HFF-Myc (cell line): ENCODE results near the gene CHD1.
A peak's percentile ranks its signal among the peaks of the same experiment; 100 is the strongest.

Experiments
- DNase-seq: peaks from one replicate; pipeline ENCODE4 v3.0.0-alpha.2; 2011; ENCODE audit warnings: low read depth; ENCODE audit errors: extremely low read depth
- H3K4me3 ChIP-seq: replicated peaks from 2 replicates; pipeline ENCODE4 v1.5.1; 2011; ENCODE audit warnings: low read depth, mild to moderate bottlenecking, control low read depth, low read length
- TF ChIP-seq, protein P1 (sequence below): IDR thresholded peaks from 2 replicates; pipeline ENCODE4 v1.5.1; 2012; ENCODE audit warnings: mild to moderate bottlenecking, low read depth, low read length, control low read depth; ENCODE audit errors: missing control alignments

The CHD1 gene

DNA sequence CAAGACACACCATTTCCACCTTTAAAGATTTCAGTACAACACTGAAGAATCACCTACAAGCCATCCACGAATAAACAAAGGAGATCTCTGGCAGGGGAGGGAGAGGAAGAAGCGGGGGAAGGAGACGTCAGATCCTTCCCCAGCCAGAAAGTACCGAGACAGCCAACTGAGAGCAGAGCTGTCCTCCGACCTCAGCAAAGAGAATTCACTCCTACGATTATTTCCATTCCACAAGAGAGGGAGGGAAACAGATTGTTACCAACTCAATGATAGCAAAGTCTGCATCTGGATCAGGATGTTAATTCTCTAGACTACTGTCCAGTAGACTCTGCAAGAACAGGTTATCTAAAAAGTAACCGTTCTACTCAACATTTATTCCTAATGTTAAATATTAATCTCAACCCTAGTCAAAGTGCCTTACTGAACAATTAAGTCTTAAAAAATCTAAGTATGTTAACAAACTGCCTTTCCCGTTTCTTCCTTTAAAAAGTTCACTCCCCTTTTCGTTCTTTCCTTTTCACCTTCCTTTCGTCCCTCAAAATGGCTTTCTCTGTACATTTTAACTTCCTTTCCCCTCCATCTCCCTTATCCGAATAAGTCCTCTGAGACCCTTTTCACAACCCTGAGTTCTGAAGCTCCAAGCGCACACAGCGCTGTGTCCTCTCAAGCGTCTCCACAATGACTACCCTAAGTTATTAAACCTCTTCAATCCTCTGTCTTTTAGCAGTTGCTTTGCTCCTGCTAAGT is 1.4 kb downstream of the CHD1 start:
- peak overlapping the region; percentile 67 for H3K4me3 ChIP-seq
- DNase-seq, result no peak
- TF ChIP-seq, protein P1, sequence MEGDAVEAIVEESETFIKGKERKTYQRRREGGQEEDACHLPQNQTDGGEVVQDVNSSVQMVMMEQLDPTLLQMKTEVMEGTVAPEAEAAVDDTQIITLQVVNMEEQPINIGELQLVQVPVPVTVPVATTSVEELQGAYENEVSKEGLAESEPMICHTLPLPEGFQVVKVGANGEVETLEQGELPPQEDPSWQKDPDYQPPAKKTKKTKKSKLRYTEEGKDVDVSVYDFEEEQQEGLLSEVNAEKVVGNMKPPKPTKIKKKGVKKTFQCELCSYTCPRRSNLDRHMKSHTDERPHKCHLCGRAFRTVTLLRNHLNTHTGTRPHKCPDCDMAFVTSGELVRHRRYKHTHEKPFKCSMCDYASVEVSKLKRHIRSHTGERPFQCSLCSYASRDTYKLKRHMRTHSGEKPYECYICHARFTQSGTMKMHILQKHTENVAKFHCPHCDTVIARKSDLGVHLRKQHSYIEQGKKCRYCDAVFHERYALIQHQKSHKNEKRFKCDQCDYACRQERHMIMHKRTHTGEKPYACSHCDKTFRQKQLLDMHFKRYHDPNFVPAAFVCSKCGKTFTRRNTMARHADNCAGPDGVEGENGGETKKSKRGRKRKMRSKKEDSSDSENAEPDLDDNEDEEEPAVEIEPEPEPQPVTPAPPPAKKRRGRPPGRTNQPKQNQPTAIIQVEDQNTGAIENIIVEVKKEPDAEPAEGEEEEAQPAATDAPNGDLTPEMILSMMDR, result no peak

DNA sequence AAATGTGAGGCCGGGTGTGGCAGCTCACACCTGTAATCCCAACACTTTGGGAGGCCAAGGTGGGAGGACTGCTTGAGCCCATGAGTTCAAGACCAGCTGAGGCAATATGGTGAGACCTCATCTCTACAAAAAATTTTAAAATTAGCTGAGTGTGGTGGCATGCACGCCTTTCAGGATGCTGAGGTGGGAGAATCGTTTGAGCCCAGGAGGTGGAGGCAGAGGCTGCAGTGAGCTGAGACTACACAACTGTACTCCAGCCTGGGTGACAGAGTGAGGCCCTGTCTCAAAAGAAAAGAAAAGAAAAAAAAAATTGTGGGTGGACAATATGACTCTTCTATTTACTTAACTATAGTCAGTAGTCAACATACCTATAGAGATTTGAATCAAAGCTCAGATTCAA is 4.8 kb downstream of the CHD1 start:
- TF ChIP-seq, protein P1, result no peak
- DNase-seq, result no peak
- H3K4me3 ChIP-seq, result no peak overlapping the region

DNA sequence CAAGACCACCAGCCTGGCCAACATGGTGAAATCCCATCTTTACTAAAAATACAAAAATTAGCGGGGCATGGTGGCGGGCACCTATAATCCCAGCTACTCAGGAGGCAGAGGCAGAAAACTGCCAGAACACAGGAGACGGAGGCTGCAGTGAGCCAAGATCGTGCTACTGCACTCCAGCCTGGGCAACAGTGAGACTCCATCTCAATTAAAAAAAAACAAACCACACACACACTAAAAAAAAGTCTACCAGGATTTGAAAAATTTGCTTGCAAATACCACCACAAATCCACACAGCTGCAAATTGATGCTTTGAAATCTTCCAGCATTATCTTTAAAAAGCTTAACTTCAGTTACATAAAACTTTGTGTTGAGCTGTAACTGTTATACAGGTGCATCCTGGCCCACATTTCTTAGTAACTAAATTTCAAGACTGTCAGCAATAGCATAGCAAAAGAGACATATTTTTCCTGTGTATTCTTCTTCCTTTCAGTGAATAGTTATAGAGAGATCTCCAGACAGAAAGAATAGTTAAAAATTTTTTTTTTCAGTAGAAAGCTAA is 6.8 kb downstream of the CHD1 start:
- DNase-seq, result no peak
- TF ChIP-seq, protein P1, result no peak
- no peak overlapping the region for H3K4me3 ChIP-seq

DNA sequence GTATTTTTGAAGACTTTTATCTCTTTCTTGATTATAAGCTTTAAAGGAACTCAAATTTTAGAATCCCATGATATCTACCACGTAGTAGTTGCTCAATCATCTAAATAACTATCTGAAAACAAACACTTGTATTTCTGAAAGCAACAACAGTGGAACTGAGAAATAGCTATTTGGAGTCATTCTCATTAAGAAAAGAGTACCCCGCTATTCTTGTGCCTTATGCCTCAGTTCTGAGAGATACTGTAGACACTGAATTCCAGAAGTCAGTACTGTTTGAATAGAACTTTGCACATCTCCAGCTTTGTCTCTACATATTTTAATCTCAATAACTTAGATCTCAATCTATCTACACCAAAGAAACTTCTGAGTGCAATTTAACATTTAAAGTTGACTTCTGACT is 11.4 kb downstream of the CHD1 start:
- TF ChIP-seq, protein P1, result no peak
- DNase-seq, result no peak
- H3K4me3 ChIP-seq, result no peak overlapping the region

DNA sequence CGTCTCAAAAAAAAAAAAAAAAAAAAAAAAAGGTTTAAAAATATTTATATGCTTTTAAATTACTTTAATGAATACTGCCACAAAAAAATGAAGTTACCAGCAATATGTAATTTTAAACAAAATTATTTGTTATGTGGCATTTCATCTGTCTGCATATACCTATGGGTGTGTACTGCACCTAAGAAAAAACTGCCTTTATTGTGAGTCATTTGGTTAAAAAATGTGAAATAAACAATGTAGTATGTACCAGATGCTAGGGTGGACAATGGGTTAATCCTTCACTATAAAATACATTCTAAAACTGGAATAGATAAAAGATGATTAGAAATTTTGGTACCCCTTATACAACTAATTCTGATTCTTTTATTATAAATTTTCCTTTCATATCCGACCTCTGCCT is 12.3 kb downstream of the CHD1 start:
- TF ChIP-seq, protein P1, result no peak
- DNase-seq, result no peak
- no peak overlapping the region for H3K4me3 ChIP-seq

DNA sequence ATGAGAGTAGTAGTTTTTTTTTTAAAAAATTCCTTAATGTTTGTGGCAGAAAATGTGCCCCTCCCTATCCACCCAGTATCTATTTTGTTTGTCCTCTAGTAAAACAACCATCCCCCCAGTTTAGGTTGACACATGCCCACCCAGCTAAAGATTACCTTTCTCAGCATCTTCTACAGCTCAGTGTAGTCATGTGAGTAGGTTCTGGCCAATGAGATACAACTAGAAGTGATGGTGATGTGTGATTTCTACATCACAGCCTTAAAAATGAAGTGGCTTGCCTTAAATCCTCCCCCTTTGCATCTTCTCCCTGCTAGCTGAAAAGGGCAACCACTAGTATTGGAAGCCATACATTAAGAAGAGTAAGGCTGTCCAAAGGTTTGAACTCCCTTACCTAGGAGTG is 14.9 kb downstream of the CHD1 start:
- no peak overlapping the region for H3K4me3 ChIP-seq
- DNase-seq, result no peak
- TF ChIP-seq, protein P1, result no peak
